Measurements from ENCODE around the gene EEA1. TPM values are rescaled to one million over a fixed set of nuclear protein-coding genes. Genes with fewer than 3 reads are reported as not detected.
"Not testable (repeated sequence)": the region's sequence is repeated elsewhere in the genome, so short reads cannot be mapped to it uniquely, and the experiment has no call there.

Gene EEA1
- total RNA-seq, 1 experiment from 2014 or later: 27.4 TPM

DNA sequence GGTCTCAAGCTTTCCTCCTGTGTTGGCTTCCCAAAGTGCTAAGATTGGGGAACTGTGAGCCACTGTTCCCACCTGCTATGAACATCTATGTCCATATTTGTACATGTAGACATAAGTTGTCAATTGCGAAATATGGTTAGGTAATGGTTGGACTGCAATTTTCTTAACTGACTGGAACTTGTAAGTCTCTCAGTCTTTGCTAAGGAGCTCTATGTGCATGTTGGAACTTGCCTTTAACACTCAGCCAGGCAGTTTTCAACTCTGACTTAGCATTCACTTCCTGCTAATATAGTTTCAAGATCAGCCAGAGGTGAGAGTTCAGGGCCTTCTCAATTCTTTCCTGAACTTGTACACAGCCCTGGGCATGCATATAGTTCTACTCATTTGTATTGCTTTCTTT is 44.5 kb upstream of the EEA1 start:
- H3K36me3 Mint-ChIP-seq (ENCODE audit: insufficient read depth, unreplicated experiment): peaks cover 8% of the 10 kb centered on the region
- peaks cover 19% of the 10 kb centered on the region for H3K4me1 Mint-ChIP-seq (ENCODE audit: low read depth, unreplicated experiment)
- H3K9me3 Mint-ChIP-seq (ENCODE audit: low read depth, unreplicated experiment): no peaks in the 10 kb centered on the region
- no peak for TF ChIP-seq CTCF (IDR thresholded peaks at IDR 0.05; ENCODE audit: unreplicated experiment)
- no peak for DNase-seq
- no TSS peak for BruUV-seq (replicated peaks)
- H3K27me3 Mint-ChIP-seq (ENCODE audit: unreplicated experiment): no peaks in the 10 kb centered on the region
- intact Hi-C loops (cut with micrococcal nuclease; ENCODE audit: unreplicated experiment): loop anchor here (5.0 kb wide), 1 partner anchor 186 kb away; no protein-coding TSS in a partner anchor
- H3K4me3 Mint-ChIP-seq (ENCODE audit: low read depth, unreplicated experiment): no peak overlapping the region
- no peak overlapping the region for H3K27ac Mint-ChIP-seq (ENCODE audit: unreplicated experiment)
- CTCF ChIA-PET: interaction anchor here (0.7 kb wide), 1 partner anchor 139 kb away, joined by 6 read pairs; no protein-coding TSS in a partner anchor

DNA sequence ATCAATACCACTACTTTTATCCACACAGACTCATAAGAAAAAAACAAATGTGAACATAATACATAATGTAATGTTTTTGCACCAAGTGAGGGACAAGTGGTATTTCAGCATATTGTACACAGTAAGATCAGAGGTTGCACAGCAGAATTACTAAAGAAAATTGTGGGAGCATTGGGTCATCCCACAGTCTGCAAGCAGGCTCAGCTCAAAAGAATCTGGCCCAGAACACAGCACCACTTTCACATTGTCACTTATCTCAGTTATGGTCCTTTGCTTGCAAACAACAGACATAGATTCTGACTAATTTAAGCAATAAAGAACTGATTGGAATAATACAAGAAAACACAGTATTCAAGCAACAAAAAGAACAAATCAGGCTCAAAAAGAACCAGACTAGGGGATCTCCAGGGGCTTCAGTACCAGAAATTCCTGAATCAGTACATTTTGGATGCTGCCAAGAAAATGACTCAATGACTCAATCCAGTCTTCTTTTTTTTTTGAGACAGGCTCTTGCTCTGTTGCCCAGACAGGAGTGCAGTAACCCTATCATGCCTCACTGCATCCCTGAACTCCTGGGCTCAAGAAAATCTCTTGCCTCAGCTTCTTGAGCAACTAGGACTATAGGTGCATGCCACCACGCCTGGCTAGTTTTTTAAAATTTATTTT is 42.9 kb upstream of the EEA1 start:
- Mint-ChIP-seq H3K27ac (ENCODE audit: unreplicated experiment) (no peak overlapping the region), H3K36me3 (ENCODE audit: insufficient read depth, unreplicated experiment) (peaks cover 8% of the 10 kb centered on the region), H3K4me1 (ENCODE audit: low read depth, unreplicated experiment) (peaks cover 19% of the 10 kb centered on the region), H3K9me3 (ENCODE audit: low read depth, unreplicated experiment) (no peaks in the 10 kb centered on the region), H3K4me3 (ENCODE audit: low read depth, unreplicated experiment) (no peak overlapping the region), H3K27me3 (ENCODE audit: unreplicated experiment) (no peaks in the 10 kb centered on the region)
- intact Hi-C loops (cut with micrococcal nuclease; ENCODE audit: unreplicated experiment): loop anchor here (5.0 kb wide), 1 partner anchor 185 kb away; no protein-coding TSS in a partner anchor
- CTCF ChIA-PET: no interaction called here
- DNase-seq: no peak
- BruUV-seq (replicated peaks): no TSS peak
- no peak for TF ChIP-seq CTCF (IDR thresholded peaks at IDR 0.05; ENCODE audit: unreplicated experiment)

- Mint-ChIP-seq H3K9me3 (ENCODE audit: low read depth, unreplicated experiment) (no peaks in the 10 kb centered on the region), H3K4me1 (ENCODE audit: low read depth, unreplicated experiment) (peaks cover 19% of the 10 kb centered on the region), H3K27ac (ENCODE audit: unreplicated experiment) (no peak overlapping the region), H3K36me3 (ENCODE audit: insufficient read depth, unreplicated experiment) (peaks cover 8% of the 10 kb centered on the region), H3K27me3 (ENCODE audit: unreplicated experiment) (no peaks in the 10 kb centered on the region), H3K4me3 (ENCODE audit: low read depth, unreplicated experiment) (no peak overlapping the region)
- no TSS peak for BruUV-seq (replicated peaks)
- CTCF ChIA-PET: no interaction called here
- TF ChIP-seq CTCF (IDR thresholded peaks at IDR 0.05; ENCODE audit: unreplicated experiment): no peak
- intact Hi-C loops (cut with micrococcal nuclease; ENCODE audit: unreplicated experiment): no loop called here
- no peak for DNase-seq
Measured at GRCh38 chr12:92968176-92968813, 39.2 kb upstream of the EEA1 start.

DNA sequence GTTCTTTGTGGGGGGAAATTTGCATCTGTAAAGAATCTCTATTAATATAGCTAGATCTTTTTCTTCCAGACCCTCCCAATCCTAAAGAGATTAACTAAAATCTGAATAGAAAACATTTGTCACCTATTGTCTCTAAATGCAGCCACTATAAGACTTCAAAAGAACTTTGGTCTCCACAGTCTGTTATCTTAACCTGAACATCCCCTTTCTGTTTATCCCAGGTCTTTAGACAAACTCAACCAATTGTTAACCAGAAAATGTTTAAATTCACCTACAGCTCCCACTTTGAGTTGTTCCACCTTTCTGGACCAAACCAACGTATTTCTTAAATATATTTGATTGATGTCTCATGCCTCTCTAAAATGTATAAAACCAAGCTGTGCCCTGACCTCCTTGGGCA is 35.3 kb upstream of the EEA1 start:
- H3K4me1 Mint-ChIP-seq (ENCODE audit: low read depth, unreplicated experiment); CTCF ChIA-PET; intact Hi-C loops (cut with micrococcal nuclease; ENCODE audit: unreplicated experiment); H3K4me3 Mint-ChIP-seq (ENCODE audit: low read depth, unreplicated experiment); DNase-seq; H3K36me3 Mint-ChIP-seq (ENCODE audit: insufficient read depth, unreplicated experiment); H3K27me3 Mint-ChIP-seq (ENCODE audit: unreplicated experiment); H3K9me3 Mint-ChIP-seq (ENCODE audit: low read depth, unreplicated experiment); H3K27ac Mint-ChIP-seq (ENCODE audit: unreplicated experiment); BruUV-seq (replicated peaks): not testable (repeated sequence)

- Mint-ChIP-seq H3K9me3 (ENCODE audit: low read depth, unreplicated experiment) (peaks cover 7% of the 10 kb centered on the region), H3K27ac (ENCODE audit: unreplicated experiment) (no peak overlapping the region), H3K4me3 (ENCODE audit: low read depth, unreplicated experiment) (no peak overlapping the region), H3K4me1 (ENCODE audit: low read depth, unreplicated experiment) (peaks cover 4% of the 10 kb centered on the region), H3K36me3 (ENCODE audit: insufficient read depth, unreplicated experiment) (no peaks in the 10 kb centered on the region), H3K27me3 (ENCODE audit: unreplicated experiment) (no peaks in the 10 kb centered on the region)
- BruUV-seq (replicated peaks): no TSS peak
- no peak for DNase-seq
- TF ChIP-seq CTCF (IDR thresholded peaks at IDR 0.05; ENCODE audit: unreplicated experiment): no peak
- CTCF ChIA-PET: no interaction called here
- intact Hi-C loops (cut with micrococcal nuclease; ENCODE audit: unreplicated experiment): no loop called here
Measured at GRCh38 chr12:92961949-92962348, 32.9 kb upstream of the EEA1 start.

Data from Calu3 (cell line).